HCT116 (cell line): ENCODE measurements around the gene C10orf62. TPM values are rescaled to one million over a fixed set of nuclear protein-coding genes. Genes with fewer than 3 reads are reported as not detected.

ENCODE experiments used
- ATAC-seq: fragments of 200-7000 bp; cut with Tn5 transposase; 2 replicates; pipeline ENCODE4 v1.9.1; 2020; ENCODE audit warnings: mild to moderate bottlenecking, moderate library complexity
- BruUV-seq: library from RNA; stranded (reverse); fragments of 400-500 nt; replicated peaks from 2 replicates; lab custom pipeline; 2021; lab: Mats Ljungman, UMichigan
- CTCF ChIA-PET: fragments of 300-600 bp; sonication (Branson Sonifier 250); formaldehyde crosslinking; loops from one replicate; lab custom pipeline; 2021; ENCODE audit warnings: antibody characterized with exemption; lab: Charles Lee
- POLR2A ChIA-PET: fragments of 300-600, 350-600 bp; sonication (Branson Sonifier 250); formaldehyde crosslinking; loops from one replicate; lab custom pipeline; 2021; ENCODE audit warnings: antibody characterized with exemption; lab: Charles Lee
- RAD21 ChIA-PET, 2 experiments: fragments of 300-600 bp; sonication (Branson Sonifier 250); formaldehyde crosslinking; loops; one replicate each; lab custom pipeline; 2023; ENCODE audit warnings: low total read pairs in 2 of 2; ENCODE audit not compliant: uncharacterized antibody in 2 of 2, unreplicated experiment in 2 of 2, low non-redundant PET in 1 of 2; lab: Charles Lee
- DNase-seq: peaks from one replicate; pipeline ENCODE4 v3.0.0-alpha.2; 2010; ENCODE audit warnings: low read depth, low spot score
- H2AFZ ChIP-seq: fragments of 200-600 bp; shearing (Covaris generic), sonication (generic); 2 replicates; pipeline ENCODE4 v1.6.1; 2017; ENCODE audit warnings: low read depth, mixed run types, mixed read lengths, antibody characterized with exemption, low read length; ENCODE audit not compliant: poor library complexity, severe bottlenecking
- H3K27ac ChIP-seq: 2 replicates; pipeline ENCODE4 v1.5.1; 2012; ENCODE audit warnings: low read depth, low read length
- H3K27me3 ChIP-seq: fragments of 200-600 bp; sonication (generic); 2 replicates; pipeline ENCODE4 v1.6.1; 2016; ENCODE audit warnings: mixed run types, low read length, mixed read lengths; ENCODE audit not compliant: insufficient read depth
- H3K36me3 ChIP-seq, 2 experiments: fragments of 200-500 bp in 1 of 2; fragments of 200-600 bp in 1 of 2; sonication (Bioruptor generic) in 1 of 2; sonication (generic) in 1 of 2; 2 replicates each; pipeline versions ENCODE4 v1.5.1 to v1.6.1; 2014 to 2016; ENCODE audit warnings: low read length in 2 of 2, inconsistent platforms in 1 of 2, mixed read lengths in 1 of 2, mixed run types in 1 of 2; ENCODE audit not compliant: insufficient read depth in 2 of 2, control insufficient read depth in 1 of 2
- H3K4me1 ChIP-seq, 2 experiments: fragments of 200-600 bp in 1 of 2; sonication (generic) in 1 of 2; 2 replicates each; pipeline versions ENCODE4 v1.5.1 to v1.6.1; 2012 to 2017; ENCODE audit warnings: low read length in 2 of 2, inconsistent platforms in 1 of 2, mild to moderate bottlenecking in 1 of 2, mixed read lengths in 1 of 2, mixed run types in 1 of 2, moderate library complexity in 1 of 2; ENCODE audit not compliant: insufficient read depth in 2 of 2, control insufficient read depth in 1 of 2
- H3K4me2 ChIP-seq: fragments of 200-600 bp; sonication (generic); 2 replicates; pipeline ENCODE4 v1.6.1; 2017; ENCODE audit warnings: mixed run types, low read length, mixed read lengths
- H3K4me3 ChIP-seq, 2 experiments: fragments of 200-600 bp in 1 of 2; sonication (generic) in 1 of 2; replicated peaks in 1 of 2; 2 replicates each; pipeline ENCODE4 v1.5.1; 2011 to 2016; ENCODE audit warnings: low read length in 2 of 2, control low read depth in 1 of 2, low read depth in 1 of 2, mild to moderate bottlenecking in 1 of 2, mixed read lengths in 1 of 2, mixed run types in 1 of 2
- H3K79me2 ChIP-seq: fragments of 200-600 bp; sonication (generic); 2 replicates; pipeline ENCODE4 v1.6.1; 2017; ENCODE audit warnings: mild to moderate bottlenecking, mixed run types, low read length, moderate library complexity, mixed read lengths; ENCODE audit not compliant: insufficient read depth
- H3K9ac ChIP-seq: fragments of 200-600 bp; sonication (generic); 2 replicates; pipeline ENCODE4 v1.6.1; 2016; ENCODE audit warnings: low read length, mixed read lengths
- H3K9me2 ChIP-seq: fragments of 200-600 bp; sonication (generic), shearing (Covaris generic); 2 replicates; pipeline ENCODE4 v1.6.1; 2017; ENCODE audit warnings: mixed run types, mild to moderate bottlenecking, moderate library complexity; ENCODE audit not compliant: insufficient read depth
- H3K9me3 ChIP-seq, 2 experiments: fragments of 200-500 bp in 1 of 2; fragments of 200-600 bp in 1 of 2; sonication (Bioruptor generic) in 1 of 2; sonication (generic) in 1 of 2; 2 replicates each; pipeline ENCODE4 v1.6.1; 2014 to 2017; ENCODE audit warnings: low read length in 2 of 2, mixed read lengths in 2 of 2, inconsistent platforms in 1 of 2, low read depth in 1 of 2, mild to moderate bottlenecking in 1 of 2, mixed run types in 1 of 2, moderate library complexity in 1 of 2; ENCODE audit not compliant: control insufficient read depth in 1 of 2, insufficient read depth in 1 of 2
- H4K20me1 ChIP-seq: fragments of 200-600 bp; sonication (generic), shearing (Covaris generic); 2 replicates; pipeline ENCODE4 v1.6.1; 2017; ENCODE audit warnings: mixed run types, mild to moderate bottlenecking, moderate library complexity; ENCODE audit not compliant: insufficient read depth
- CBX3 ChIP-seq: IDR thresholded peaks from 2 replicates; pipeline ENCODE4 v1.6.1; 2012; ENCODE audit warnings: low read depth
- CEBPB ChIP-seq: IDR thresholded peaks from 2 replicates; pipeline ENCODE4 v1.6.1; 2012; ENCODE audit warnings: low read depth
- ELF1 ChIP-seq: IDR thresholded peaks from 2 replicates; pipeline ENCODE4 v1.6.1; 2012; ENCODE audit warnings: low read depth, borderline replicate concordance
- EZH2 ChIP-seq: fragments of 200-600 bp; sonication (generic); IDR thresholded peaks from 2 replicates; pipeline ENCODE4 v1.6.1; 2017; ENCODE audit warnings: antibody characterized with exemption, mixed run types
- JUND ChIP-seq: IDR thresholded peaks from 2 replicates; pipeline ENCODE4 v1.6.1; 2012
- POLR2A ChIP-seq: IDR thresholded peaks from 2 replicates; pipeline ENCODE4 v1.7.0; 2011; ENCODE audit warnings: borderline replicate concordance; ENCODE audit not compliant: insufficient read depth, insufficient read length; ENCODE audit errors: extremely low read depth
- POLR2AphosphoS5 ChIP-seq: IDR thresholded peaks from 2 replicates; pipeline ENCODE4 v1.6.1; 2011; ENCODE audit warnings: mild to moderate bottlenecking, low read depth, low read length, moderate library complexity
- SRF ChIP-seq: IDR thresholded peaks from 2 replicates; pipeline ENCODE4 v1.6.1; 2012; ENCODE audit warnings: low read depth
- ZNF274 ChIP-seq: fragments of 200-500 bp; sonication (Bioruptor generic); IDR thresholded peaks from 2 replicates; pipeline ENCODE4 v1.6.1; 2014; ENCODE audit warnings: mild to moderate bottlenecking, low read depth, low read length, inconsistent platforms
- intact Hi-C: fragments of 100-400 bp; cut with micrococcal nuclease; formaldehyde crosslinking; loops from 2 replicates; pipeline ENCODE4 v1.10.0; 2022
- total RNA-seq: library from RNA; stranded (reverse); gene quantifications from one replicate; pipeline ENCODE4 v1.2.1, GENCODE V29; 2021; ENCODE audit not compliant: unreplicated experiment
- TF ChIP-seq, protein P1 (sequence below): IDR thresholded peaks from 2 replicates; pipeline ENCODE4 v1.6.1; 2012
- TF ChIP-seq, protein P2 (sequence below), 3 experiments: fragments of 200-600 bp in 1 of 3; sonication (generic) in 1 of 3; IDR thresholded peaks in 2 of 3; conservative IDR thresholded peaks in 1 of 3; 2 replicates each; pipeline ENCODE4 v1.5.1; 2012 to 2017; ENCODE audit warnings: low read depth in 2 of 3, low read length in 2 of 3, antibody characterized with exemption in 1 of 3, borderline replicate concordance in 1 of 3, control low read depth in 1 of 3, mild to moderate bottlenecking in 1 of 3, mixed read lengths in 1 of 3, mixed run types in 1 of 3, moderate library complexity in 1 of 3; ENCODE audit not compliant: insufficient read depth in 1 of 3
- TF ChIP-seq, protein P3 (sequence below): IDR thresholded peaks from 2 replicates; pipeline ENCODE4 v1.6.1; 2011; ENCODE audit warnings: mild to moderate bottlenecking, low read length, moderate library complexity; ENCODE audit not compliant: insufficient replicate concordance; ENCODE audit errors: extremely low read depth

Gene C10orf62
- total RNA-seq, 1 experiment from 2014 or later = 0.32 TPM

DNA sequence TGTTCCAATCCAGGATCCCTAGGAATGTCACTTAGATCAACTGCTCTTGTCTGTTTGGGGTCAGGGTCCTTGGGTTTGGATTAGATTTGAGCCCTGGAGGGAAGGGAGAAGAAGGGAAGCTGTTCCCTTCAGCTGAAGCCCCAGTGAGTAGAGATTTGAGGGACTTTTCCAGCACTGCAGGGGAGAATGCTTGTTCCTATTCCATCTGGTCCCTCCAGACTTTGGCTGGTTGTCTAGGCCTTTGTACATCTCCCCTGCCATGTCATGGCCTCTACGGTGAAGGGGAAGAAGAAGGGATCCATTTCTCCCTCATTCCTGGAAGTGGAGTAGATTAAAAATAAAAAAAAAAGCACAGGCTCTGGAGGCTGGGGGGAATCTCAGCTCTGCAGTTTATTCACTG, 11.1 kb downstream of the C10orf62 start:
- no peak overlapping the region for H3K27ac ChIP-seq
- intact Hi-C loops = no loop called here
- no peaks in the 10 kb centered on the region for H4K20me1 ChIP-seq
- no peaks in the 10 kb centered on the region for H3K9me3 ChIP-seq
- H3K4me2 ChIP-seq = no peak overlapping the region
- DNase-seq (no peak), ATAC-seq (no peak)
- no TSS peak for BruUV-seq
- CTCF ChIA-PET = no interaction called here
- no peaks in the 10 kb centered on the region for H3K79me2 ChIP-seq
- TF ChIP-seq CEBPB (no peak), POLR2AphosphoS5 (no peak), ELF1 (no peak), EZH2 (no peak), JUND (no peak), POLR2A (no peak), ZNF274 (no peak), CBX3 (no peak), SRF (no peak)
- TF ChIP-seq, protein P1, sequence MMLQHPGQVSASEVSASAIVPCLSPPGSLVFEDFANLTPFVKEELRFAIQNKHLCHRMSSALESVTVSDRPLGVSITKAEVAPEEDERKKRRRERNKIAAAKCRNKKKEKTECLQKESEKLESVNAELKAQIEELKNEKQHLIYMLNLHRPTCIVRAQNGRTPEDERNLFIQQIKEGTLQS = no peak
- TF ChIP-seq, protein P2, sequence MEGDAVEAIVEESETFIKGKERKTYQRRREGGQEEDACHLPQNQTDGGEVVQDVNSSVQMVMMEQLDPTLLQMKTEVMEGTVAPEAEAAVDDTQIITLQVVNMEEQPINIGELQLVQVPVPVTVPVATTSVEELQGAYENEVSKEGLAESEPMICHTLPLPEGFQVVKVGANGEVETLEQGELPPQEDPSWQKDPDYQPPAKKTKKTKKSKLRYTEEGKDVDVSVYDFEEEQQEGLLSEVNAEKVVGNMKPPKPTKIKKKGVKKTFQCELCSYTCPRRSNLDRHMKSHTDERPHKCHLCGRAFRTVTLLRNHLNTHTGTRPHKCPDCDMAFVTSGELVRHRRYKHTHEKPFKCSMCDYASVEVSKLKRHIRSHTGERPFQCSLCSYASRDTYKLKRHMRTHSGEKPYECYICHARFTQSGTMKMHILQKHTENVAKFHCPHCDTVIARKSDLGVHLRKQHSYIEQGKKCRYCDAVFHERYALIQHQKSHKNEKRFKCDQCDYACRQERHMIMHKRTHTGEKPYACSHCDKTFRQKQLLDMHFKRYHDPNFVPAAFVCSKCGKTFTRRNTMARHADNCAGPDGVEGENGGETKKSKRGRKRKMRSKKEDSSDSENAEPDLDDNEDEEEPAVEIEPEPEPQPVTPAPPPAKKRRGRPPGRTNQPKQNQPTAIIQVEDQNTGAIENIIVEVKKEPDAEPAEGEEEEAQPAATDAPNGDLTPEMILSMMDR (IDR thresholded peaks at IDR 0.05 in 2 of 3, conservative IDR thresholded peaks at IDR 0.05 in 1 of 3; ENCODE audit: borderline replicate concordance in 1 of 3, insufficient read depth in 1 of 3, low read depth in 2 of 3, low read length in 2 of 3) = no peak
- TF ChIP-seq, protein P3, sequence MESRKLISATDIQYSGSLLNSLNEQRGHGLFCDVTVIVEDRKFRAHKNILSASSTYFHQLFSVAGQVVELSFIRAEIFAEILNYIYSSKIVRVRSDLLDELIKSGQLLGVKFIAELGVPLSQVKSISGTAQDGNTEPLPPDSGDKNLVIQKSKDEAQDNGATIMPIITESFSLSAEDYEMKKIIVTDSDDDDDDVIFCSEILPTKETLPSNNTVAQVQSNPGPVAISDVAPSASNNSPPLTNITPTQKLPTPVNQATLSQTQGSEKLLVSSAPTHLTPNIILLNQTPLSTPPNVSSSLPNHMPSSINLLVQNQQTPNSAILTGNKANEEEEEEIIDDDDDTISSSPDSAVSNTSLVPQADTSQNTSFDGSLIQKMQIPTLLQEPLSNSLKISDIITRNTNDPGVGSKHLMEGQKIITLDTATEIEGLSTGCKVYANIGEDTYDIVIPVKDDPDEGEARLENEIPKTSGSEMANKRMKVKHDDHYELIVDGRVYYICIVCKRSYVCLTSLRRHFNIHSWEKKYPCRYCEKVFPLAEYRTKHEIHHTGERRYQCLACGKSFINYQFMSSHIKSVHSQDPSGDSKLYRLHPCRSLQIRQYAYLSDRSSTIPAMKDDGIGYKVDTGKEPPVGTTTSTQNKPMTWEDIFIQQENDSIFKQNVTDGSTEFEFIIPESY = no peak
- no peak overlapping the region for H2AFZ ChIP-seq
- H3K27me3 ChIP-seq = no peaks in the 10 kb centered on the region
- peaks cover 27 to 30% of the 10 kb centered on the region in 2 experiments for H3K4me1 ChIP-seq
- H3K4me3 ChIP-seq = no peak overlapping the region
- no peaks in the 10 kb centered on the region for H3K9me2 ChIP-seq
- POLR2A ChIA-PET = no interaction called here
- H3K36me3 ChIP-seq = no peaks in the 10 kb centered on the region
- RAD21 ChIA-PET = no interaction called here
- H3K9ac ChIP-seq = no peak overlapping the region
